NK-92 treated with Interleukin-12 subunit alpha and Interleukin-12 subunit beta, amount 100 ng/mL, for 24 hours (cell line): ENCODE data around the gene C3AR1.
"Not testable (repeated sequence)": the region's sequence is repeated elsewhere in the genome, so short reads cannot be mapped to it uniquely, and the experiment has no call there.

ENCODE experiments used
- DNase-seq: peaks from one replicate; lab custom pipeline; 2025; lab: John Stamatoyannopoulos, UW

C3AR1 gene

DNA sequence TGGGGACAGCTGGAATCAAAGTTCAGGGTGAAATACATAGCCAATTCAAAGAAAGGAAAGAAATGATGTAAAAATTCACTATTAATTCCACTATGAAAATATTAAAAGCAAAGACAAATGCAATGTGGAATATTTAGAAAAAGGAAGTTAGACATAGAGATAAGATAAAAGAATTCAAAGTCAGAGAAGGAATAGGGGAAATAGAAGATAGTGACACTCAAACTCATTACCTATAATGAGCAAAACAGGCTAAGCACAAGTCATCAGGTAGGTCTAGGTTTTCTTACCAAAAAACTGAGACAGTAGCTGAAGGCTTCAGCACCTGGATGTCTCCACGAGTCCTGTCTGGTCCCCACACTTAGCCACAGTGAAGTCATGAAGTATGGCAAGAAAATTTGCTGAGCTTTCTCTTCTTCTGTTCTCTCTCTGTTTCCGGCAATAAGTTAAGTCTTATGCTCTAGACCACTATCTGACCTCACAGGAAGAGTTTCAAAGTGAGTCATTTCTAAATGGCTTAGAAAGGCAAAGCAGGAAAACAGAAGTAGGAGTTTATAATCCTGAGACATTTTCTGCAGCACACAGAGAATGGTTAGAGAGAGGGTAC is at the start of gene C3AR1:
TSS of gene C3AR1 (minus strand) at position 369 of the 604 bp plus-strand sequence. CDS start 6,174 bp downstream, outside the sequence.
- DNase-seq = no peak

- not testable (repeated sequence) for DNase-seq
Observed at GRCh38 chr12:8113117-8113516, 47.0 kb upstream of the C3AR1 start.

GRCh38 chr12:8108808-8109398 is 42.7 kb upstream of the C3AR1 start:
- no peak for DNase-seq

GRCh38 chr12:8099235-8099634 is 33.1 kb upstream of the C3AR1 start:
- no peak for DNase-seq

GRCh38 chr12:8096281-8096915 is 30.2 kb upstream of the C3AR1 start:
- no peak for DNase-seq

- DNase-seq = no peak
Observed at GRCh38 chr12:8093291-8093690, 27.1 kb upstream of the C3AR1 start.

DNA sequence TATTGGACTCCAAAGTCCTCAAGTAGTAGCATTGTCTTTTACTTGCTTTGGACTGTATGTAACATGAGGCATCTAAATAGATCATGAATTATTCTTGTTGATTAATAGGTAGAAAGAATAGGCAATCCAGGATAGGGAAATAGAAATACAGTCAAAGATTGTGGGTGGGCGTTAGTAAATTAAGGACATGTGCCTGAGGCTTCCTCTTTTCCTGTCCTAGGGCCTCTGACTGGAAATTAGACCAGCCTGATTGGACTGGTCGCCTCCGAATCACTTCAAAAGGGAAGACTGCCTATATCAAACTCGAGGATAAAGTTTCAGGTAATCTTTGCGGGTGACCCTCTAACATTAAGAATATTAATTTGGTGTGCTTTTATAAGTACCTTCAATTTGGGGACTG is 23.6 kb upstream of the C3AR1 start:
- DNase-seq = no peak

DNA sequence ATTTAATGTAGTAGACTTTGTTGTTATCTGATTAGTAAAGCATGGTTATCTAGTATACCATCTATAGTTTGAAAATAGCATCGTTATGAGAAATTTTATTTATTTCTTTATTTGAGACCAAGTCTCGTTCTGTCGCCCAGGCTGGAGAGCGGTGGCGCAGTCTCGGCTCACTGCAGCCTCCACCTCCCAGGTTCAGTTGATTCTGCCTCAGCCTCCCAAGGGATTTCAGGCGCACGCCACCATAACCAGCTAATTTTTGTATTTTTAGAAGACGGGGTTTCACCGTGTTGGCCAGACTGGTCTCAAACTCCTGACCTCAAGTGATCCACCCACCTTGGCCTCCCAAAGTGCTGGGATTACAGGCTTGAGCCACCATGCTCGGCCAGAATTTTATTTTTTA is 23.1 kb upstream of the C3AR1 start:
- DNase-seq = not testable (repeated sequence)

- no peak for DNase-seq
Observed at GRCh38 chr12:8088574-8088973, 22.4 kb upstream of the C3AR1 start.

DNA sequence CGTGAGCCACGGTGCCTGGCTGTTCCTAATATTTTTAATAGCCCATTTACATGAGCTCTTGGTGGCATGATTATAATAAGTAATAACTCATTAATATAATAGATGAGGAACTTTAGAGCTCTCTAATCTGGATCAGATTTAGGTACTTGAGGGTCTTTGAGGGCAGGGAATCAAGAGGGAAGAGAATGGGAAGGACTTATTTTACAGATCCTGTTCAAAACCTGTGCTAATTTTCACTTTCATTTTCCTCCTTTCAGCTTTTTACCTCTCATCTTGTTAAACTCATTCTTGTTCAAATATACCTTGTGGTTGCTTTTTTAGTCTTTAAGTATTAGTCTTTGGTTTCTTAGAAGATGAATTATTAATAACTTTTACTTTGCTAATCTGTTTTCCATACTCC is 21.5 kb upstream of the C3AR1 start:
- no peak for DNase-seq

DNA sequence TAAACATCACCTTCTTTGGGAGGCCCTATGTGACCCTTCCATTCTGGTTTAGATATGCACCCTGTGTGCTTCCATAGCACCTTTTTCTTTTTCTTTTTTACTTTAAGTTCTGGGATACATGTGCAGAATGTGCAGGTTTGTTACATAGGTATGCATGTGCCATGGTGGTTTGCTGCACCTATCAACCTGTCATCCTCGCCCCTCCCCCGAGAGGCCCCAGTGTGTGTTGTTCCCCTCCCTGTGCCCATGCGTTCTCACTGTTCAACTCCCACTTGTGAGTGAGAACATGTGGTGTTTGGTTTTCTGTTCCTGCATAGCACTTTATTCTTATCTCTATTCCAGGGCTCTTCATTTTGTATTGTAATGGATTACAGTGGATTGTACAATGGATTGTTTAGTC is 18.2 kb upstream of the C3AR1 start:
- DNase-seq = not testable (repeated sequence)

- no peak for DNase-seq
Observed at GRCh38 chr12:8082808-8083100, 16.6 kb upstream of the C3AR1 start.

GRCh38 chr12:8081251-8081920 is 15.2 kb upstream of the C3AR1 start:
- no peak for DNase-seq

- DNase-seq = no peak
Observed at GRCh38 chr12:8080120-8080519, 14.0 kb upstream of the C3AR1 start.

DNA sequence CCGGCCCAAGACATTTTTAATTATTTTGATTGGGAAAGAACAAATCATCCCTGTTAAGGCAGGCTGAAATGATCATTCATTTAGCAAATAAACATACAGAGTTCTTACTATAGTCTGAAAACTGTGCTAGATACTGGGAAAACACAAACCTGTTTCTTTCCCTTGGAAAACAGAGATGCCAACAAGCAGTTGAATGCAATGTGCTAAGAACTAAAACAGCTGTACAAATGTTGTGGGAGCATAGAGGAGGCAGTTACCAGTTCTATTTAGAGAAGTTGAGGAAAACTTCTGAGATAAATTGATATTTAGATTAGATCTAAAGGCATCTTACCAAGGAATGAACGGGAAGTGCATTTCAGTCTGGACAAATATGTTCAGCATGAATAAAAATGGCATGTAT is 12.8 kb upstream of the C3AR1 start:
- DNase-seq = no peak

DNA sequence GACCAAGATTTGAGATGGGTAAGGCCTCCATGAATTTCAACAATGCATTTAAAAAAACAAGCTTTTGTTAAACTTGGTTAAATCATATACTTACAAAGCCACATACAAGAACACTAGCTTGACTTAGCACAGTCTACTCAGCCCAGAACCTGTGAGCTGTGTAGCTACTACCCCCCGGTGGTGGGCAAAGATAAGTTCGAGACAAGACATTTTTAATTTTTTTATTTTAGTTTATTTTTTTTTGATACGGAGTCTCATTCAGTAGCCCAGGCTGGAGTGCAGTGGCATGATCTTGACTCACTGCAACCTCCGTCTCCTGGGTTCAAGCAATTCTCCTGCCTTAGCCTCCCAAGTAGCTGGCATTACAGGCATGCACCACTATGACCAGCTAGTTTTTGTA is 12.2 kb upstream of the C3AR1 start:
- no peak for DNase-seq

DNA sequence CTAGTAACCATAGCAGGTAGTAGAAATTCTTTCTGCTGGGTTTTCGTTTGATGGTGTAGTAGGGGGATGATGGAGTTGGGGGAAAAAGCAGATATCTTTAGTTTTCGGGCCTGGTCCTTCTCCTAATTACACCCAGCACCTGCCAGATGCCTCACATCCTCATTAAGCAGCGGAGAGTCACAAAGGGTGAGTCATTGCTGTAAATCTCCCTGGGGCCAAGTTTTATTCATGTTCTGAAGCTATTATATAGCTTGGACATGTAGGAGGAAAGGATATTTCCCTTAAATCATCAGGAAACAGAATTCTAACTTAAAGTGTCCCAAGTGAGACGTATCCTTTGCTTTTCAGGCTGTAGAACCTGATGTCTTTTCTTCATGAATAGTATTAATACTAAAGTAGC is 11.0 kb upstream of the C3AR1 start:
- no peak for DNase-seq

- no peak for DNase-seq
Observed at GRCh38 chr12:8076366-8076765, 10.2 kb upstream of the C3AR1 start.

DNA sequence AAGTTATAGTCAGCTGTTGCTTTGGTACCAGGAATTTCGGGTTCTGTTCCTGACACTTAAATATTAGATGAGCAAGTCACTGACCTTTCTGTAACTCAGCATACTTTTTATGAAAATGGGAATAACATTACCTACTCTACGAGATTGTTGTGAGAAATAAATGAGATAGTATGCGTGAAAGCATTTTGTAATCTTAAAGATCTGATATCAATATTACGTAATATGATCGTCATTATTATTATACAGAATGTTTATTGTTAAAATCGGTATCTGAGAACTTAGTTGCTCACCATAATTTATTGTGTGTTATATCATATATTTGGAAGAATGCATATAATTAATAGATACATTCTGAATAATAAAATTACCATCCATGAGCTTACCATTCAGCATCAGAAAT is 9.8 kb upstream of the C3AR1 start:
- DNase-seq = no peak

- not testable (repeated sequence) for DNase-seq
Observed at GRCh38 chr12:8071820-8072219, 5.7 kb upstream of the C3AR1 start.

DNA sequence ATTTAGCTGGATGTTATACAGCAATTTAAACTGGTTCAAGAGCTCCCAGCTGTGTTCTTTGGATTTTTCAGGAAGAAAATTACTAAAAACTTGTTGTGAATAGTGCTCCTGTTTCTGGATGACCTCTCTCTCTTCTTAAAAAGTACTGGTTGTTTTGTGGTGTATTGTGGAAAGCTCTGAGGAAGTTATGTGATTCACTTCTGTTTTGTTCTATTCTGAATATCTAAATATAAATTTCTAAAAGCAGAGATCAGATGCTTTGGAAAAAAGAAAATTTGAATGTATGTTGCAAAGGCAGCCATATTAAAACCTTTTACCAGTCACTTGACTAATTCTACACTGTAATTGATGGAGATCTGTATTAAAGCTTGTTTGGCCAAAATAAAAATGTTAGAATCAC is 3.4 kb upstream of the C3AR1 start:
- no peak for DNase-seq

- no peak for DNase-seq
Observed at GRCh38 chr12:8064131-8064530, 2.0 kb downstream of the C3AR1 start.

- DNase-seq = no peak
Observed at GRCh38 chr12:8058506-8058905, 7.7 kb downstream of the C3AR1 start.
